Psoas muscle (tissue), 8 donors: ENCODE results near the gene ZIC2. TPM values are rescaled to one million over a fixed set of nuclear protein-coding genes. Genes with fewer than 3 reads are reported as not detected.

Experiments
- ATAC-seq, 4 donors: fragments of 200-7000 bp; cut with Tn5 transposase; one replicate each; pipeline ENCODE4 v1.9.1; 2020; ENCODE audit warnings: moderate library complexity in 3 of 4, mild to moderate bottlenecking in 2 of 4
- DNase-seq, 2 donors: peaks; one replicate each; pipeline ENCODE4 v3.0.0-alpha.2; 2020
- H3K27ac ChIP-seq: fragments of 200-600 bp; one replicate; pipeline ENCODE4 v1.8.0; 2022
- H3K27me3 ChIP-seq, 3 donors: fragments of 200-600 bp in 1 of 3; one replicate each; pipeline versions ENCODE4 v1.6.1 to v1.8.0; 2013 to 2022; ENCODE audit warnings: low read length in 2 of 3, mild to moderate bottlenecking in 2 of 3, moderate library complexity in 1 of 3; ENCODE audit not compliant: insufficient read depth in 3 of 3
- H3K36me3 ChIP-seq, 2 donors: fragments of 200-600 bp in 1 of 2; one replicate each; pipeline versions ENCODE4 v1.6.1 to v1.8.0; 2013 to 2022; ENCODE audit warnings: low read depth in 1 of 2, mild to moderate bottlenecking in 1 of 2, moderate library complexity in 1 of 2; ENCODE audit not compliant: insufficient read depth in 1 of 2
- H3K4me1 ChIP-seq: fragments of 200-600 bp; one replicate; pipeline ENCODE4 v1.8.0; 2022
- H3K4me3 ChIP-seq: fragments of 200-600 bp; one replicate; pipeline ENCODE4 v1.8.0; 2022; ENCODE audit warnings: mild to moderate bottlenecking
- H3K9me3 ChIP-seq: fragments of 200-600 bp; one replicate; pipeline ENCODE4 v1.8.0; 2022
- CTCF ChIP-seq: fragments of 200-600 bp; IDR thresholded peaks from one replicate; pipeline ENCODE4 v1.8.0; 2022; ENCODE audit warnings: antibody characterized with exemption
- WGBS, 3 donors: extraction: QIAGEN DNeasy Blood & Tissue Kit; methylation state at CpG; one replicate each; pipeline versions ENCODE4 v1.1.6 to v1.1.7; 2013; 5-methylcytosine and 5-hydroxymethylcytosine counted together
- intact Hi-C, 2 donors: fragments of 100-400 bp; cut with DNase I; formaldehyde crosslinking; loops; one replicate each; pipeline versions ENCODE4 v1.11.0 to v1.14.2; 2022
- polyA plus RNA-seq, 3 donors: library from polyadenylated mRNA; stranded (reverse); fragments of 200-250 nt; gene quantifications; one replicate each; pipeline ENCODE4 v1.2.3, GENCODE V29; 2013
- total RNA-seq, 4 donors: library from RNA; stranded (reverse); fragmentation: NEBNext Ultra II Directional in 2 of 4; extraction: Animal tissue kit (Norgen Biotek cat#: 25700) in 2 of 4; gene quantifications; one replicate each; pipeline versions ENCODE4 v1.2.1 to v1.2.4, GENCODE V29; 2021 to 2023
- donor health status: healthy with polysubstance abuse.
- donor health status: DM: no; HTN: no; CAD: no; lungs with moderate emphysema.
- donor health status: Bipolar disorder and iron deficiency.
- donor health status: healthy.
- donor health status: DM: yes; HTN: yes; CAD: no.
- donor health status: DM: no; HTN: no; CAD: no.
- donor health status: DM: no; HTN: no; CAD: no.
- donor health status: DM: yes; HTN: yes; CAD: no.

ZIC2 gene
- total and polyA plus RNA-seq, 7 donors: 0.01 to 0.06 TPM; not detected in 5

GRCh38 chr13:99955107-99955746 lies 26.4 kb upstream of the ZIC2 start:
- H3K4me1 ChIP-seq: peaks cover 22% of the 10 kb centered on the region
- H3K27ac ChIP-seq: no peak overlapping the region
- no peak overlapping the region for H3K4me3 ChIP-seq
- ATAC-seq (no peak), DNase-seq (no peak)
- no peaks in the 10 kb centered on the region for H3K9me3 ChIP-seq
- TF ChIP-seq CTCF: no peak
- WGBS, 3 donors: 44 to 49% (median 45%) methylated on average over 21 of the region's 21 CpGs
- intact Hi-C loops: loop anchor here in 1 of 2 donors (5.0 kb wide), 1 partner anchor 42 kb away; no protein-coding TSS in a partner anchor
- H3K27me3 ChIP-seq: peaks cover 4 to 94% (median 53%) of the 10 kb centered on the region in 3 donors
- H3K36me3 ChIP-seq: no peaks in the 10 kb centered on the region

- no peak for TF ChIP-seq CTCF
- DNase-seq (peak in 1 of 2 donors; percentile 40), ATAC-seq (peak in 2 of 4 donors; percentile 17 to 51)
- peaks cover 22% of the 10 kb centered on the region for H3K4me1 ChIP-seq
- H3K27me3 ChIP-seq: peaks cover 5 to 97% (median 57%) of the 10 kb centered on the region in 3 donors
- no peaks in the 10 kb centered on the region for H3K36me3 ChIP-seq
- WGBS, 3 donors: 2% methylated on average over 51 to 57 of the region's 57 CpGs
- no peak overlapping the region for H3K27ac ChIP-seq
- H3K9me3 ChIP-seq: no peaks in the 10 kb centered on the region
- peak overlapping the region; percentile 49 for H3K4me3 ChIP-seq
- intact Hi-C loops: loop anchor here in 1 of 2 donors (5.0 kb wide), 1 partner anchor 41 kb away; no protein-coding TSS in a partner anchor
Measured at GRCh38 chr13:99955747-99956472, 25.7 kb upstream of the ZIC2 start.

- intact Hi-C loops: loop anchor here in 1 of 2 donors (5.0 kb wide), 1 partner anchor 41 kb away; no protein-coding TSS in a partner anchor
- no peak overlapping the region for H3K27ac ChIP-seq
- peaks cover 9 to 97% (median 58%) of the 10 kb centered on the region in 3 donors for H3K27me3 ChIP-seq
- H3K4me1 ChIP-seq: peaks cover 22% of the 10 kb centered on the region
- peak in 3 of 4 donors; percentile 17 to 52 (median 37) for ATAC-seq
- WGBS, 3 donors: 1 to 2% (median 1%) methylated on average over 60 to 68 of the region's 68 CpGs
- peak overlapping the region; percentile 49 for H3K4me3 ChIP-seq
- DNase-seq: peak in 1 of 2 donors; percentile 19
- H3K9me3 ChIP-seq: no peaks in the 10 kb centered on the region
- no peaks in the 10 kb centered on the region for H3K36me3 ChIP-seq
- TF ChIP-seq CTCF: no peak
Measured at GRCh38 chr13:99956473-99957349, 24.9 kb upstream of the ZIC2 start.

- no peak overlapping the region for H3K27ac ChIP-seq
- no peak for TF ChIP-seq CTCF
- ATAC-seq: no peak
- intact Hi-C loops: loop anchor here in 1 of 2 donors (5.0 kb wide), 1 partner anchor 39 kb away; no protein-coding TSS in a partner anchor
- H3K4me3 ChIP-seq: no peak overlapping the region
- WGBS, 3 donors: 9 to 10% (median 9%) methylated on average over 34 to 35 of the region's 35 CpGs
- peaks cover 9 to 99% (median 54%) of the 10 kb centered on the region in 3 donors for H3K27me3 ChIP-seq
- no peak for DNase-seq
- no peaks in the 10 kb centered on the region for H3K9me3 ChIP-seq
- peaks cover 22% of the 10 kb centered on the region for H3K4me1 ChIP-seq
- no peaks in the 10 kb centered on the region for H3K36me3 ChIP-seq
Measured at GRCh38 chr13:99958406-99959126, 23.0 kb upstream of the ZIC2 start.
